ENCODE measurements around the gene TTC39A. TPM values are rescaled to one million over a fixed set of nuclear protein-coding genes. Genes with fewer than 3 reads are reported as not detected.

TTC39A gene
- total and polyA plus RNA-seq, 2 donors from 2014 or later = 31.4 to 70.1 TPM

GRCh38 chr1:51303751-51304251 is 26.6 kb downstream of the TTC39A start:
- no peaks in the 10 kb centered on the region for H3K27me3 ChIP-seq (ENCODE audit: control insufficient read depth, insufficient read depth, low read length)
- H3K9ac ChIP-seq (ENCODE audit: low read length in 3 of 3) = no peak overlapping the region
- no peak overlapping the region for H3K27ac ChIP-seq (ENCODE audit: low read depth in 2 of 2, low read length in 2 of 2)
- H3K9me3 ChIP-seq (ENCODE audit: control insufficient read depth in 2 of 3, insufficient read depth in 1 of 3, low read length in 3 of 3) = no peaks in the 10 kb centered on the region
- intact Hi-C loops (cut with DNase I) = loop anchor here (10.0 kb wide), 1 partner anchor 231 kb away; no protein-coding TSS in a partner anchor
- H3K4me3 ChIP-seq (ENCODE audit: low read length in 3 of 3) = no peak overlapping the region
- no peaks in the 10 kb centered on the region for H3K36me3 ChIP-seq (ENCODE audit: control insufficient read depth in 2 of 3, insufficient read depth in 3 of 3, low read length in 3 of 3)
- DNase-seq (no peak), FAIRE-seq (no peak)
- TF ChIP-seq CTCF (IDR thresholded peaks at IDR 0.05; ENCODE audit: borderline replicate concordance, extremely low read depth, insufficient read depth) = no peak
- peaks cover 0 to 14% (median 12%) of the 10 kb centered on the region in 3 donors for H3K4me1 ChIP-seq (ENCODE audit: control insufficient read depth in 2 of 3, insufficient read depth in 2 of 3, low read depth in 1 of 3, low read length in 3 of 3)

- Histone ChIP-seq H3K9ac (ENCODE audit: low read length in 3 of 3) (no peak overlapping the region), H3K27ac (ENCODE audit: low read depth in 2 of 2, low read length in 2 of 2) (no peak overlapping the region)
- intact Hi-C loops (cut with DNase I) = loop anchor here (10.0 kb wide), 1 partner anchor 231 kb away; no protein-coding TSS in a partner anchor
Observed at GRCh38 chr1:51303315-51303714, 27.0 kb downstream of the TTC39A start.

GRCh38 chr1:51302746-51303145 is 27.6 kb downstream of the TTC39A start:
- no peaks in the 10 kb centered on the region for H3K27me3 ChIP-seq (ENCODE audit: control insufficient read depth, insufficient read depth, low read length)
- no peak for FAIRE-seq
- TF ChIP-seq CTCF (IDR thresholded peaks at IDR 0.05; ENCODE audit: borderline replicate concordance, extremely low read depth, insufficient read depth) = no peak

More at GRCh38 chr1:51303315-51303714, 27.0 kb downstream of the TTC39A start:
- no peaks in the 10 kb centered on the region for H3K27me3 ChIP-seq (ENCODE audit: control insufficient read depth, insufficient read depth, low read length)
- DNase-seq (no peak), FAIRE-seq (no peak)
- no peak for TF ChIP-seq CTCF (IDR thresholded peaks at IDR 0.05; ENCODE audit: borderline replicate concordance, extremely low read depth, insufficient read depth)
- no peaks in the 10 kb centered on the region for H3K36me3 ChIP-seq (ENCODE audit: control insufficient read depth in 2 of 3, insufficient read depth in 3 of 3, low read length in 3 of 3)
- no peak overlapping the region for H3K4me3 ChIP-seq (ENCODE audit: low read length in 3 of 3)
- H3K4me1 ChIP-seq (ENCODE audit: control insufficient read depth in 2 of 3, insufficient read depth in 2 of 3, low read depth in 1 of 3, low read length in 3 of 3) = peaks cover 0 to 14% (median 12%) of the 10 kb centered on the region in 3 donors
- H3K9me3 ChIP-seq (ENCODE audit: control insufficient read depth in 2 of 3, insufficient read depth in 1 of 3, low read length in 3 of 3) = no peaks in the 10 kb centered on the region

More at GRCh38 chr1:51302746-51303145, 27.6 kb downstream of the TTC39A start:
- no peak overlapping the region for H3K9ac ChIP-seq (ENCODE audit: low read length in 3 of 3)
- H3K27ac ChIP-seq (ENCODE audit: low read depth in 2 of 2, low read length in 2 of 2) = no peak overlapping the region
- H3K4me3 ChIP-seq (ENCODE audit: low read length in 3 of 3) = no peak overlapping the region
- peaks cover 0 to 14% (median 12%) of the 10 kb centered on the region in 3 donors for H3K4me1 ChIP-seq (ENCODE audit: control insufficient read depth in 2 of 3, insufficient read depth in 2 of 3, low read depth in 1 of 3, low read length in 3 of 3)
- no peaks in the 10 kb centered on the region for H3K9me3 ChIP-seq (ENCODE audit: control insufficient read depth in 2 of 3, insufficient read depth in 1 of 3, low read length in 3 of 3)
- no peaks in the 10 kb centered on the region for H3K36me3 ChIP-seq (ENCODE audit: control insufficient read depth in 2 of 3, insufficient read depth in 3 of 3, low read length in 3 of 3)
- DNase-seq = no peak
- intact Hi-C loops (cut with DNase I) = loop anchor here (10.0 kb wide), 1 partner anchor 232 kb away; no protein-coding TSS in a partner anchor
